ENCODE results near the gene BBS10. TPM values are rescaled to one million over a fixed set of nuclear protein-coding genes. Genes with fewer than 3 reads are reported as not detected.
"Not testable (repeated sequence)": the region's sequence is repeated elsewhere in the genome, so short reads cannot be mapped to it uniquely, and the experiment has no call there.

Gene BBS10
- total RNA-seq, 1 experiment from 2014 or later: 7.8 TPM

DNA sequence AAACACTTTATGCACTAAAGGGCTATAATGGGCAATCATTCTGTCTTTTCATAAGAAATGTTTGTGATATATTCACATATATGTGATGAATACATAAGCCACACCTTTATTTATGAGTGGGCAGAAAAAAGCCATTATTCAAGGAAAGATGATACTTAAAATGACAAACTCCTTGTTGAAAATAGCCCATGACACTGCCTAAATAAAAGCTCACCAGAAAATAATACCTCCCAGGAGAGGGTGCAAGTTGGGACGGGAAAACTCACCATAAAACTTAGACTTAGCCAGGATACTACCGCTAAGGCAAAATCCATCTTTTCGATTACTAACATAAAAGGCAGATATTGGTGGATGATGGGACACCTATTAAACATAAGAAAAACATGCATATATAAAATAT, 35.8 kb upstream of the BBS10 start:
- CTCF ChIA-PET: no interaction called here
- TF ChIP-seq TCF7L2 (IDR thresholded peaks at IDR 0.05; ENCODE audit: low read depth, low read length) (no peak), POLR2AphosphoS5 (IDR thresholded peaks at IDR 0.05; ENCODE audit: low read depth, low read length) (no peak), SIN3A (IDR thresholded peaks at IDR 0.05; ENCODE audit: borderline replicate concordance, insufficient read depth, low read depth, low read length) (no peak)
- TF ChIP-seq, protein P1, sequence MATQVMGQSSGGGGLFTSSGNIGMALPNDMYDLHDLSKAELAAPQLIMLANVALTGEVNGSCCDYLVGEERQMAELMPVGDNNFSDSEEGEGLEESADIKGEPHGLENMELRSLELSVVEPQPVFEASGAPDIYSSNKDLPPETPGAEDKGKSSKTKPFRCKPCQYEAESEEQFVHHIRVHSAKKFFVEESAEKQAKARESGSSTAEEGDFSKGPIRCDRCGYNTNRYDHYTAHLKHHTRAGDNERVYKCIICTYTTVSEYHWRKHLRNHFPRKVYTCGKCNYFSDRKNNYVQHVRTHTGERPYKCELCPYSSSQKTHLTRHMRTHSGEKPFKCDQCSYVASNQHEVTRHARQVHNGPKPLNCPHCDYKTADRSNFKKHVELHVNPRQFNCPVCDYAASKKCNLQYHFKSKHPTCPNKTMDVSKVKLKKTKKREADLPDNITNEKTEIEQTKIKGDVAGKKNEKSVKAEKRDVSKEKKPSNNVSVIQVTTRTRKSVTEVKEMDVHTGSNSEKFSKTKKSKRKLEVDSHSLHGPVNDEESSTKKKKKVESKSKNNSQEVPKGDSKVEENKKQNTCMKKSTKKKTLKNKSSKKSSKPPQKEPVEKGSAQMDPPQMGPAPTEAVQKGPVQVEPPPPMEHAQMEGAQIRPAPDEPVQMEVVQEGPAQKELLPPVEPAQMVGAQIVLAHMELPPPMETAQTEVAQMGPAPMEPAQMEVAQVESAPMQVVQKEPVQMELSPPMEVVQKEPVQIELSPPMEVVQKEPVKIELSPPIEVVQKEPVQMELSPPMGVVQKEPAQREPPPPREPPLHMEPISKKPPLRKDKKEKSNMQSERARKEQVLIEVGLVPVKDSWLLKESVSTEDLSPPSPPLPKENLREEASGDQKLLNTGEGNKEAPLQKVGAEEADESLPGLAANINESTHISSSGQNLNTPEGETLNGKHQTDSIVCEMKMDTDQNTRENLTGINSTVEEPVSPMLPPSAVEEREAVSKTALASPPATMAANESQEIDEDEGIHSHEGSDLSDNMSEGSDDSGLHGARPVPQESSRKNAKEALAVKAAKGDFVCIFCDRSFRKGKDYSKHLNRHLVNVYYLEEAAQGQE (IDR thresholded peaks at IDR 0.05; ENCODE audit: insufficient read depth in 1 of 2, low read depth in 2 of 2, low read length in 1 of 2): no peak
- TF ChIP-seq, protein P2, sequence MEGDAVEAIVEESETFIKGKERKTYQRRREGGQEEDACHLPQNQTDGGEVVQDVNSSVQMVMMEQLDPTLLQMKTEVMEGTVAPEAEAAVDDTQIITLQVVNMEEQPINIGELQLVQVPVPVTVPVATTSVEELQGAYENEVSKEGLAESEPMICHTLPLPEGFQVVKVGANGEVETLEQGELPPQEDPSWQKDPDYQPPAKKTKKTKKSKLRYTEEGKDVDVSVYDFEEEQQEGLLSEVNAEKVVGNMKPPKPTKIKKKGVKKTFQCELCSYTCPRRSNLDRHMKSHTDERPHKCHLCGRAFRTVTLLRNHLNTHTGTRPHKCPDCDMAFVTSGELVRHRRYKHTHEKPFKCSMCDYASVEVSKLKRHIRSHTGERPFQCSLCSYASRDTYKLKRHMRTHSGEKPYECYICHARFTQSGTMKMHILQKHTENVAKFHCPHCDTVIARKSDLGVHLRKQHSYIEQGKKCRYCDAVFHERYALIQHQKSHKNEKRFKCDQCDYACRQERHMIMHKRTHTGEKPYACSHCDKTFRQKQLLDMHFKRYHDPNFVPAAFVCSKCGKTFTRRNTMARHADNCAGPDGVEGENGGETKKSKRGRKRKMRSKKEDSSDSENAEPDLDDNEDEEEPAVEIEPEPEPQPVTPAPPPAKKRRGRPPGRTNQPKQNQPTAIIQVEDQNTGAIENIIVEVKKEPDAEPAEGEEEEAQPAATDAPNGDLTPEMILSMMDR (IDR thresholded peaks at IDR 0.05): no peak
- H3K4me1 ChIP-seq (ENCODE audit: control insufficient read depth, insufficient read depth, low read length): no peaks in the 10 kb centered on the region
- H3K9me3 ChIP-seq (ENCODE audit: control insufficient read depth, insufficient read depth, low read depth, low read length): no peaks in the 10 kb centered on the region
- no peak for DNase-seq (ENCODE audit: low read depth, low spot score)
- H3K27ac ChIP-seq (ENCODE audit: low read length): no peak overlapping the region
- no peak for ATAC-seq
- in situ Hi-C loops (cut with HindIII; ENCODE audit: low pct_unique_long_range_greater_than_20kb, low sequenced_read_pairs) (no loop called here), intact Hi-C loops (cut with micrococcal nuclease; ENCODE audit: unreplicated experiment) (no loop called here)
- H3K4me3 ChIP-seq (ENCODE audit: low read depth in 2 of 2, low read length in 2 of 2): no peak overlapping the region
- BruUV-seq (replicated peaks): no TSS peak
- POLR2A ChIA-PET: no interaction called here
- H3K27me3 ChIP-seq (ENCODE audit: control insufficient read depth, insufficient read depth, low read length): no peaks in the 10 kb centered on the region
- H3K36me3 ChIP-seq (ENCODE audit: control insufficient read depth, insufficient read depth, low read length): peaks cover 7% of the 10 kb centered on the region; the same call in 1 of the 2 replicates

DNA sequence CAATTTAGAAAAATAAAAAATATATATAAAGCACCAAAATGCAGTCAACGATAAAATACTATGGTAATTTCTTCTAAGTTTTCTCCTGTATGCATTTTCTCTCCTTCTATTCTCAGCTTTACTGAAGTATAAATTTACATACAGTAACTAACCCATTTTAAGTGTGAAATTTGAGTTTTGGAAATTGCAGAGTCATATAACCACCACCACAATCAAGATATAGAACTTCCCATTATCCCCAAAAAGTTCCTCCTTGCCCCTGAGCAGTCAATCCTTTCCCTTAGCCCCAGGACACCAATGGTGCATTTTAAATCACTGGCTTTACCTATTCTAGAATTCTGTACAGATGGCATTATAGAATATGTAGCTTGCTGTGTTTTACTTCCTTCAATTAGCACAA, 31.0 kb upstream of the BBS10 start:
- in situ Hi-C loops (cut with HindIII; ENCODE audit: low pct_unique_long_range_greater_than_20kb, low sequenced_read_pairs) (no loop called here), intact Hi-C loops (cut with micrococcal nuclease; ENCODE audit: unreplicated experiment) (no loop called here)
- no peak for ATAC-seq
- H3K27ac ChIP-seq (ENCODE audit: low read length): no peak overlapping the region
- H3K9me3 ChIP-seq (ENCODE audit: control insufficient read depth, insufficient read depth, low read depth, low read length): no peaks in the 10 kb centered on the region
- no peaks in the 10 kb centered on the region; the same call in 1 of the 2 replicates for H3K36me3 ChIP-seq (ENCODE audit: control insufficient read depth, insufficient read depth, low read length)
- no peaks in the 10 kb centered on the region for H3K4me1 ChIP-seq (ENCODE audit: control insufficient read depth, insufficient read depth, low read length)
- no peak for DNase-seq (ENCODE audit: low read depth, low spot score)
- no TSS peak for BruUV-seq (replicated peaks)
- TF ChIP-seq, protein P2 (IDR thresholded peaks at IDR 0.05): no peak
- TF ChIP-seq, protein P1 (IDR thresholded peaks at IDR 0.05; ENCODE audit: insufficient read depth in 1 of 2, low read depth in 2 of 2, low read length in 1 of 2): no peak
- TF ChIP-seq TCF7L2 (IDR thresholded peaks at IDR 0.05; ENCODE audit: low read depth, low read length): no peak
- TF ChIP-seq POLR2AphosphoS5 (IDR thresholded peaks at IDR 0.05; ENCODE audit: low read depth, low read length): no peak
- TF ChIP-seq SIN3A (IDR thresholded peaks at IDR 0.05; ENCODE audit: borderline replicate concordance, insufficient read depth, low read depth, low read length): no peak
- no peak overlapping the region for H3K4me3 ChIP-seq (ENCODE audit: low read depth in 2 of 2, low read length in 2 of 2)
- no peaks in the 10 kb centered on the region for H3K27me3 ChIP-seq (ENCODE audit: control insufficient read depth, insufficient read depth, low read length)
- POLR2A ChIA-PET: interaction anchor here (0.6 kb wide), 1 partner anchor 228 kb away, joined by 4 read pairs; no protein-coding TSS in a partner anchor
- CTCF ChIA-PET: no interaction called here

DNA sequence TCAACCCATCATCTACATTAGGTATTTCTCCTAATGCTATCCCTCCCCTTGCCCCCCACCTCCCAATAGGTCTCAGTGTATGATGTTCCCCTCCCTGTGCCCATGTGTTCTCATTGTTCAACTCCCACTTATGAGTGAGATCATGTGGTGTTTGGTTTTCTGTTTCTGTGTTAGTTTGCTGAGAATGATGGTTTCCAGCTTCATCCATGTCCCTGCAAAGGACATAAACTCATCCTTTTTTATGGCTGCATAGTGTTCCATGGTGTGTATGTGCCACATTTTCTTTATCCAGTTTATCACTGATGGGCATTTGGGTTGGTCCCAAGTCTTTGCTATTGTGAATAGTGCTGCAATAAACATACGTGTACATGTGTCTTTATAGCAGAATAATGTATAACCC, 28.7 kb upstream of the BBS10 start:
- H3K4me1 ChIP-seq (ENCODE audit: control insufficient read depth, insufficient read depth, low read length); CTCF ChIA-PET; ATAC-seq; BruUV-seq (replicated peaks); DNase-seq (ENCODE audit: low read depth, low spot score); in situ Hi-C loops (cut with HindIII; ENCODE audit: low pct_unique_long_range_greater_than_20kb, low sequenced_read_pairs); intact Hi-C loops (cut with micrococcal nuclease; ENCODE audit: unreplicated experiment); H3K27me3 ChIP-seq (ENCODE audit: control insufficient read depth, insufficient read depth, low read length); H3K36me3 ChIP-seq (ENCODE audit: control insufficient read depth, insufficient read depth, low read length); POLR2A ChIA-PET; H3K9me3 ChIP-seq (ENCODE audit: control insufficient read depth, insufficient read depth, low read depth, low read length); H3K4me3 ChIP-seq (ENCODE audit: low read depth in 2 of 2, low read length in 2 of 2); H3K27ac ChIP-seq (ENCODE audit: low read length): not testable (repeated sequence)

Measured in Panc1 (cell line).